ENCODE measurements around the gene MICALL2.

The MICALL2 gene

GRCh38 chr7:1403638-1404459 is 55.4 kb downstream of the MICALL2 start:
- Histone ChIP-seq H3K36me3 (ENCODE audit: control insufficient read depth, insufficient read depth, low read length) (0 out of 2 replicates have a peak, but pooled peaks cover 2% of the 10 kb centered on the region), H3K27ac (ENCODE audit: low read length) (no peak overlapping the region), H3K27me3 (ENCODE audit: control insufficient read depth, insufficient read depth, low read length) (peaks cover 10% of the 10 kb centered on the region; the same call in 1 of the 2 replicates), H3K9me3 (ENCODE audit: control insufficient read depth, insufficient read depth, low read length) (no peaks in the 10 kb centered on the region), H3K4me1 (ENCODE audit: control insufficient read depth, insufficient read depth, low read length) (peaks cover 7% of the 10 kb centered on the region), H3K4me3 (ENCODE audit: low read length) (peak overlapping the region; percentile 19; the same call in 1 of the 2 replicates)
- no CpG with 5 or more reads among the region's 41 CpGs for WGBS (ENCODE audit: insufficient coverage, insufficient read length)
- DNase-seq (ENCODE audit: low read depth, low spot score) = no peak

- H3K4me1 ChIP-seq (ENCODE audit: control insufficient read depth, insufficient read depth, low read length) = peaks cover 7% of the 10 kb centered on the region
- WGBS (ENCODE audit: insufficient coverage, insufficient read length) = no CpG with 5 or more reads among the region's 11 CpGs
- peak overlapping the region; percentile 19; the same call in 1 of the 2 replicates for H3K4me3 ChIP-seq (ENCODE audit: low read length)
- DNase-seq (ENCODE audit: low read depth, low spot score) = no peak
- no peak overlapping the region for H3K27ac ChIP-seq (ENCODE audit: low read length)
- 0 out of 2 replicates have a peak, but pooled peaks cover 2% of the 10 kb centered on the region for H3K36me3 ChIP-seq (ENCODE audit: control insufficient read depth, insufficient read depth, low read length)
- no peaks in the 10 kb centered on the region for H3K9me3 ChIP-seq (ENCODE audit: control insufficient read depth, insufficient read depth, low read length)
- peaks cover 10% of the 10 kb centered on the region; the same call in 1 of the 2 replicates for H3K27me3 ChIP-seq (ENCODE audit: control insufficient read depth, insufficient read depth, low read length)
Measured at GRCh38 chr7:1402791-1403637, 56.3 kb downstream of the MICALL2 start.

GRCh38 chr7:1402110-1402790 is 57.0 kb downstream of the MICALL2 start:
- Histone ChIP-seq H3K27me3 (ENCODE audit: control insufficient read depth, insufficient read depth, low read length) (peaks cover 10% of the 10 kb centered on the region; the same call in 1 of the 2 replicates), H3K9me3 (ENCODE audit: control insufficient read depth, insufficient read depth, low read length) (no peaks in the 10 kb centered on the region), H3K4me3 (ENCODE audit: low read length) (no peak overlapping the region), H3K36me3 (ENCODE audit: control insufficient read depth, insufficient read depth, low read length) (0 out of 2 replicates have a peak, but pooled peaks cover 2% of the 10 kb centered on the region), H3K4me1 (ENCODE audit: control insufficient read depth, insufficient read depth, low read length) (peaks cover 7% of the 10 kb centered on the region), H3K27ac (ENCODE audit: low read length) (no peak overlapping the region)
- no CpG with 5 or more reads among the region's 12 CpGs for WGBS (ENCODE audit: insufficient coverage, insufficient read length)
- no peak for DNase-seq (ENCODE audit: low read depth, low spot score)

GRCh38 chr7:1401011-1401410 is 58.3 kb downstream of the MICALL2 start:
- Histone ChIP-seq H3K36me3 (ENCODE audit: control insufficient read depth, insufficient read depth, low read length) (0 out of 2 replicates have a peak, but pooled peaks cover 2% of the 10 kb centered on the region), H3K4me3 (ENCODE audit: low read length) (no peak overlapping the region), H3K9me3 (ENCODE audit: control insufficient read depth, insufficient read depth, low read length) (no peaks in the 10 kb centered on the region), H3K27ac (ENCODE audit: low read length) (no peak overlapping the region), H3K27me3 (ENCODE audit: control insufficient read depth, insufficient read depth, low read length) (peaks cover 10% of the 10 kb centered on the region; the same call in 1 of the 2 replicates), H3K4me1 (ENCODE audit: control insufficient read depth, insufficient read depth, low read length) (peaks cover 7% of the 10 kb centered on the region)
- DNase-seq (ENCODE audit: low read depth, low spot score) = no peak
- no CpG with 5 or more reads among the region's 18 CpGs for WGBS (ENCODE audit: insufficient coverage, insufficient read length)

- no CpG with 5 or more reads among the region's 11 CpGs for WGBS (ENCODE audit: insufficient coverage, insufficient read length)
- no peak for DNase-seq (ENCODE audit: low read depth, low spot score)
Measured at GRCh38 chr7:1400371-1400770, 58.9 kb downstream of the MICALL2 start.

GRCh38 chr7:1397491-1398327 is 61.6 kb downstream of the MICALL2 start:
- Histone ChIP-seq H3K27me3 (ENCODE audit: control insufficient read depth, insufficient read depth, low read length) (peaks cover 5% of the 10 kb centered on the region; the same call in 1 of the 2 replicates), H3K36me3 (ENCODE audit: control insufficient read depth, insufficient read depth, low read length) (0 out of 2 replicates have a peak, but pooled peaks cover 2% of the 10 kb centered on the region)

More at GRCh38 chr7:1400371-1400770, 58.9 kb downstream of the MICALL2 start:
- Histone ChIP-seq H3K27me3 (ENCODE audit: control insufficient read depth, insufficient read depth, low read length) (peaks cover 10% of the 10 kb centered on the region; the same call in 1 of the 2 replicates), H3K36me3 (ENCODE audit: control insufficient read depth, insufficient read depth, low read length) (0 out of 2 replicates have a peak, but pooled peaks cover 2% of the 10 kb centered on the region), H3K4me1 (ENCODE audit: control insufficient read depth, insufficient read depth, low read length) (peaks cover 7% of the 10 kb centered on the region), H3K27ac (ENCODE audit: low read length) (no peak overlapping the region), H3K9me3 (ENCODE audit: control insufficient read depth, insufficient read depth, low read length) (no peaks in the 10 kb centered on the region), H3K4me3 (ENCODE audit: low read length) (no peak overlapping the region)

GRCh38 chr7:1396195-1396594 is 63.1 kb downstream of the MICALL2 start:
- no peaks in the 10 kb centered on the region for H3K36me3 ChIP-seq (ENCODE audit: control insufficient read depth, insufficient read depth, low read length)
- no peaks in the 10 kb centered on the region for H3K27me3 ChIP-seq (ENCODE audit: control insufficient read depth, insufficient read depth, low read length)
- no peak overlapping the region for H3K4me3 ChIP-seq (ENCODE audit: low read length)
- DNase-seq (ENCODE audit: low read depth, low spot score) = no peak
- no peaks in the 10 kb centered on the region for H3K9me3 ChIP-seq (ENCODE audit: control insufficient read depth, insufficient read depth, low read length)
- no peaks in the 10 kb centered on the region for H3K4me1 ChIP-seq (ENCODE audit: control insufficient read depth, insufficient read depth, low read length)
- H3K27ac ChIP-seq (ENCODE audit: low read length) = no peak overlapping the region
- WGBS (ENCODE audit: insufficient coverage, insufficient read length) = no CpG with 5 or more reads among the region's 7 CpGs

More at GRCh38 chr7:1397491-1398327, 61.6 kb downstream of the MICALL2 start:
- no peak overlapping the region for H3K27ac ChIP-seq (ENCODE audit: low read length)
- no CpG with 5 or more reads among the region's 12 CpGs for WGBS (ENCODE audit: insufficient coverage, insufficient read length)
- no peak overlapping the region for H3K4me3 ChIP-seq (ENCODE audit: low read length)
- H3K4me1 ChIP-seq (ENCODE audit: control insufficient read depth, insufficient read depth, low read length) = no peaks in the 10 kb centered on the region
- no peak for DNase-seq (ENCODE audit: low read depth, low spot score)
- H3K9me3 ChIP-seq (ENCODE audit: control insufficient read depth, insufficient read depth, low read length) = no peaks in the 10 kb centered on the region

GRCh38 chr7:1395211-1396070 is 63.8 kb downstream of the MICALL2 start:
- Histone ChIP-seq H3K27ac (ENCODE audit: low read length) (no peak overlapping the region), H3K9me3 (ENCODE audit: control insufficient read depth, insufficient read depth, low read length) (no peaks in the 10 kb centered on the region), H3K4me1 (ENCODE audit: control insufficient read depth, insufficient read depth, low read length) (no peaks in the 10 kb centered on the region), H3K27me3 (ENCODE audit: control insufficient read depth, insufficient read depth, low read length) (no peaks in the 10 kb centered on the region), H3K36me3 (ENCODE audit: control insufficient read depth, insufficient read depth, low read length) (no peaks in the 10 kb centered on the region), H3K4me3 (ENCODE audit: low read length) (no peak overlapping the region)
- WGBS (ENCODE audit: insufficient coverage, insufficient read length) = no CpG with 5 or more reads among the region's 33 CpGs
- DNase-seq (ENCODE audit: low read depth, low spot score) = no peak

- Histone ChIP-seq H3K27me3 (ENCODE audit: control insufficient read depth, insufficient read depth, low read length) (no peaks in the 10 kb centered on the region), H3K4me3 (ENCODE audit: low read length) (no peak overlapping the region), H3K36me3 (ENCODE audit: control insufficient read depth, insufficient read depth, low read length) (no peaks in the 10 kb centered on the region), H3K27ac (ENCODE audit: low read length) (no peak overlapping the region), H3K9me3 (ENCODE audit: control insufficient read depth, insufficient read depth, low read length) (no peaks in the 10 kb centered on the region), H3K4me1 (ENCODE audit: control insufficient read depth, insufficient read depth, low read length) (no peaks in the 10 kb centered on the region)
- no CpG with 5 or more reads among the region's 4 CpGs for WGBS (ENCODE audit: insufficient coverage, insufficient read length)
- DNase-seq (ENCODE audit: low read depth, low spot score) = no peak
Measured at GRCh38 chr7:1394371-1394770, 64.9 kb downstream of the MICALL2 start.

Measured in iPS DF 6.9 (cell line).